Activated naive CD8-positive, alpha-beta T cell treated with anti-CD3 and anti-CD28 coated beads, Interleukin-2, amount 50 U/mL, for 24 hours (primary cell): ENCODE measurements around the gene NKIRAS2.
"Not testable (repeated sequence)": the region's sequence is repeated elsewhere in the genome, so short reads cannot be mapped to it uniquely, and the experiment has no call there.

Experiments used
- ATAC-seq: fragments of 150-1000 bp; cut with Tn5 transposase; one replicate; pipeline ENCODE4 v1.10.0; 2021
- DNase-seq: peaks from one replicate; pipeline ENCODE4 v3.0.0; 2021
- H3K27ac Mint-ChIP-seq: one replicate; pipeline ENCODE4 v1.8.0; 2021; ENCODE audit warnings: mild to moderate bottlenecking, mixed read lengths
- H3K27me3 Mint-ChIP-seq: one replicate; pipeline ENCODE4 v1.8.0; 2021; ENCODE audit warnings: mixed read lengths
- H3K36me3 Mint-ChIP-seq: one replicate; pipeline ENCODE4 v1.8.0; 2021; ENCODE audit warnings: low read depth, mixed read lengths
- H3K4me1 Mint-ChIP-seq: one replicate; pipeline ENCODE4 v1.8.0; 2021; ENCODE audit warnings: mixed read lengths
- H3K4me3 Mint-ChIP-seq: one replicate; pipeline ENCODE4 v1.8.0; 2021; ENCODE audit warnings: mild to moderate bottlenecking, moderate library complexity, mixed read lengths
- H3K9me3 Mint-ChIP-seq: one replicate; pipeline ENCODE4 v1.8.0; 2021; ENCODE audit warnings: mixed read lengths

NKIRAS2 gene

GRCh38 chr17:42010898-42011516 is 8.9 kb upstream of the NKIRAS2 start:
- H3K9me3 Mint-ChIP-seq = no peaks in the 10 kb centered on the region
- no peak overlapping the region for H3K27ac Mint-ChIP-seq
- DNase-seq (no peak), ATAC-seq (no peak)
- H3K27me3 Mint-ChIP-seq = no peaks in the 10 kb centered on the region
- H3K4me3 Mint-ChIP-seq = no peak overlapping the region
- peaks cover 53% of the 10 kb centered on the region for H3K4me1 Mint-ChIP-seq
- peaks cover 23% of the 10 kb centered on the region for H3K36me3 Mint-ChIP-seq

GRCh38 chr17:42012363-42012762 is 7.5 kb upstream of the NKIRAS2 start:
- not testable (repeated sequence) for ATAC-seq, H3K4me3 Mint-ChIP-seq, H3K27me3 Mint-ChIP-seq, H3K27ac Mint-ChIP-seq, H3K9me3 Mint-ChIP-seq, DNase-seq
- Mint-ChIP-seq H3K4me1 (peaks cover 58% of the 10 kb centered on the region), H3K36me3 (peaks cover 27% of the 10 kb centered on the region)

- H3K4me3 Mint-ChIP-seq, H3K27me3 Mint-ChIP-seq, DNase-seq, H3K9me3 Mint-ChIP-seq, ATAC-seq, H3K27ac Mint-ChIP-seq: not testable (repeated sequence)
- peaks cover 69% of the 10 kb centered on the region for H3K4me1 Mint-ChIP-seq
- H3K36me3 Mint-ChIP-seq = peaks cover 27% of the 10 kb centered on the region
These were observed 6.2 kb upstream of the NKIRAS2 start for GRCh38 chr17:42013740-42014139.

GRCh38 chr17:42016411-42016831 is 3.5 kb upstream of the NKIRAS2 start:
- Mint-ChIP-seq H3K27me3 (no peaks in the 10 kb centered on the region), H3K27ac (peak overlapping the region; percentile 99)
- no peak for DNase-seq

GRCh38 chr17:42016941-42017865 is 2.7 kb upstream of the NKIRAS2 start, which contains the start of gene DNAJC7:
TSS of gene DNAJC7 (minus strand) at chr17:42017439. CDS start at chr17:42017416, 23 bp downstream.
- Mint-ChIP-seq H3K36me3 (peaks cover 26% of the 10 kb centered on the region), H3K4me1 (peaks cover 65% of the 10 kb centered on the region), H3K9me3 (peaks cover 3% of the 10 kb centered on the region), H3K27ac (peak within 1 kb of the TSS; percentile 99), H3K4me3 (peak within 1 kb of the TSS; percentile 96), H3K27me3 (no peaks in the 10 kb centered on the region)
- DNase-seq (peak; percentile 91), ATAC-seq (peak; percentile 92)

More at GRCh38 chr17:42016411-42016831, 3.5 kb upstream of the NKIRAS2 start:
- peaks cover 71% of the 10 kb centered on the region for H3K4me1 Mint-ChIP-seq
- H3K9me3 Mint-ChIP-seq = peaks cover 3% of the 10 kb centered on the region
- ATAC-seq = no peak
- peak overlapping the region; percentile 96 for H3K4me3 Mint-ChIP-seq
- H3K36me3 Mint-ChIP-seq = peaks cover 23% of the 10 kb centered on the region

GRCh38 chr17:42017866-42018200 is 2.1 kb upstream of the NKIRAS2 start:
- Mint-ChIP-seq H3K4me1 (peaks cover 61% of the 10 kb centered on the region), H3K27ac (peak overlapping the region; percentile 99), H3K27me3 (no peaks in the 10 kb centered on the region), H3K4me3 (peak overlapping the region; percentile 96), H3K9me3 (peaks cover 3% of the 10 kb centered on the region), H3K36me3 (peaks cover 28% of the 10 kb centered on the region)
- peak; percentile 28 for DNase-seq
- peak; percentile 5 for ATAC-seq

GRCh38 chr17:42018339-42018738 is 1.6 kb upstream of the NKIRAS2 start:
- Mint-ChIP-seq H3K9me3 (peaks cover 3% of the 10 kb centered on the region), H3K4me1 (peaks cover 58% of the 10 kb centered on the region), H3K27ac (peak overlapping the region; percentile 99), H3K36me3 (peaks cover 25% of the 10 kb centered on the region), H3K27me3 (no peaks in the 10 kb centered on the region), H3K4me3 (peak overlapping the region; percentile 96)
- no peak for DNase-seq
- no peak for ATAC-seq

- H3K4me3 Mint-ChIP-seq = peak overlapping the region; percentile 96
- peaks cover 56% of the 10 kb centered on the region for H3K4me1 Mint-ChIP-seq
- no peak for ATAC-seq
- peaks cover 23% of the 10 kb centered on the region for H3K36me3 Mint-ChIP-seq
- DNase-seq = no peak
- no peaks in the 10 kb centered on the region for H3K27me3 Mint-ChIP-seq
- peaks cover 3% of the 10 kb centered on the region for H3K9me3 Mint-ChIP-seq
- H3K27ac Mint-ChIP-seq = no peak overlapping the region
These were observed 902 bp upstream of the NKIRAS2 start for GRCh38 chr17:42018988-42019387.

GRCh38 chr17:42020845-42021244 is 955 bp downstream of the NKIRAS2 start:
- H3K4me1 Mint-ChIP-seq = peaks cover 55% of the 10 kb centered on the region
- peak overlapping the region; percentile 78 for H3K27ac Mint-ChIP-seq
- H3K36me3 Mint-ChIP-seq = peaks cover 23% of the 10 kb centered on the region

GRCh38 chr17:42023524-42024349 is 3.8 kb downstream of the NKIRAS2 start:
- Mint-ChIP-seq H3K4me3 (no peak overlapping the region), H3K9me3 (peaks cover 3% of the 10 kb centered on the region), H3K27me3 (no peaks in the 10 kb centered on the region), H3K4me1 (peaks cover 35% of the 10 kb centered on the region), H3K27ac (peak overlapping the region; percentile 39), H3K36me3 (peaks cover 15% of the 10 kb centered on the region)
- DNase-seq (no peak), ATAC-seq (no peak)

More at GRCh38 chr17:42020845-42021244, 955 bp downstream of the NKIRAS2 start:
- not testable (repeated sequence) for H3K27me3 Mint-ChIP-seq, ATAC-seq, DNase-seq, H3K9me3 Mint-ChIP-seq
- H3K4me3 Mint-ChIP-seq = peak overlapping the region; percentile 91

- Mint-ChIP-seq H3K9me3 (no peaks in the 10 kb centered on the region), H3K4me3 (no peak overlapping the region), H3K27ac (peak overlapping the region; percentile 40), H3K27me3 (no peaks in the 10 kb centered on the region), H3K36me3 (peaks cover 15% of the 10 kb centered on the region), H3K4me1 (peaks cover 25% of the 10 kb centered on the region)
- ATAC-seq = no peak
- no peak for DNase-seq
These were observed 5.3 kb downstream of the NKIRAS2 start for GRCh38 chr17:42025191-42025579.

GRCh38 chr17:42025936-42026335 is 6.0 kb downstream of the NKIRAS2 start:
- no peak overlapping the region for H3K4me3 Mint-ChIP-seq
- no peaks in the 10 kb centered on the region for H3K27me3 Mint-ChIP-seq
- H3K36me3 Mint-ChIP-seq = peaks cover 15% of the 10 kb centered on the region
- no peaks in the 10 kb centered on the region for H3K9me3 Mint-ChIP-seq
- H3K27ac Mint-ChIP-seq = no peak overlapping the region
- DNase-seq (no peak), ATAC-seq (no peak)
- H3K4me1 Mint-ChIP-seq = peaks cover 18% of the 10 kb centered on the region

- Mint-ChIP-seq H3K27me3 (no peaks in the 10 kb centered on the region), H3K4me1 (peaks cover 11% of the 10 kb centered on the region)
- no peak for ATAC-seq
These were observed 7.1 kb downstream of the NKIRAS2 start for GRCh38 chr17:42026857-42027589.

GRCh38 chr17:42027590-42027889 is 7.7 kb downstream of the NKIRAS2 start:
- Mint-ChIP-seq H3K27me3 (no peaks in the 10 kb centered on the region), H3K27ac (no peak overlapping the region), H3K9me3 (no peaks in the 10 kb centered on the region), H3K36me3 (peaks cover 8% of the 10 kb centered on the region), H3K4me3 (no peak overlapping the region), H3K4me1 (peaks cover 11% of the 10 kb centered on the region)
- no peak for ATAC-seq
- DNase-seq = no peak

More at GRCh38 chr17:42026857-42027589, 7.1 kb downstream of the NKIRAS2 start:
- no peak for DNase-seq
- no peak overlapping the region for H3K27ac Mint-ChIP-seq
- no peaks in the 10 kb centered on the region for H3K9me3 Mint-ChIP-seq
- H3K4me3 Mint-ChIP-seq = no peak overlapping the region
- H3K36me3 Mint-ChIP-seq = peaks cover 11% of the 10 kb centered on the region
